ENCODE data around the gene OR2A1.
"Not testable (repeated sequence)": the region's sequence is repeated elsewhere in the genome, so short reads cannot be mapped to it uniquely, and the experiment has no call there.

OR2A1 gene

DNA sequence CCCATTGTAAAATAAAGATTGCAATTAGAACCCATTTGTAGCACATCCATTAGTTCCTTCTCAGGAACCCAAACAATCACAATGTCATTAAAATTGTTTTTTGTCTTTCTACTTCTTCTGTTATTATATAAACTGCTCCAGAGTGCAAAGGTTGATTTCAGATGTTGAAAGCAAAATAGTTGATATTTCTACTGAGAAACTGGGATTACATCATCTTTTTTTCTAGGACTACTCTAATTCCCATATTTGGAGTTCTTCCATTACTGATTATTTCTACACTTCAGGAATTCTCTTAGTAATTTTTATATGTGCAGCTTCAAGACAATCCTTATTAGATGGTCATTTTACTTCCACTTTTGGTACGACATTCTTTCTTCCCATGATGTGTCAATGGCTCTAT is 5.3 kb downstream of the OR2A1 start:
- in situ Hi-C loops (cut with MboI; ENCODE audit: low pct_unique_long_range_greater_than_20kb, low sequenced_read_pairs, unreplicated experiment); DNase-seq (ENCODE audit: low spot score): not testable (repeated sequence)

DNA sequence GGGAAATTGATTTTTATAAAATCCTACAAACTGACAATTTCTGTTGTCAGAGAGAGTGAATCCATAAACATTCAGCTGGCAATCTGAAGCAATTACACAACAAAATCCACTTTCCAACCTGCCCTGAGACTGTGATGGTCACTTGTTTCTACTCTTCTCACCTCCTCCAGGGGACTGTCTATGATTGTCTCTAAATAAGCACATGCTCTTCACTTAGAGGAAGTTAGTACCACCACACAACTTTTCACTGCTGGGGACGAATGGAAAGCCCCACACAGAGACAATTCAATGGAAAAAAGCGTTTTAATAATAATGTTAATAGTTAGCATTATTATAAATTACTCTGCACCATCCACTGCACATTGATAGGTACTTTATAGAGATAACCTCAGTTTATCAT is 7.3 kb downstream of the OR2A1 start:
- in situ Hi-C loops (cut with MboI; ENCODE audit: low pct_unique_long_range_greater_than_20kb, low sequenced_read_pairs, unreplicated experiment); DNase-seq (ENCODE audit: low spot score): not testable (repeated sequence)

DNA sequence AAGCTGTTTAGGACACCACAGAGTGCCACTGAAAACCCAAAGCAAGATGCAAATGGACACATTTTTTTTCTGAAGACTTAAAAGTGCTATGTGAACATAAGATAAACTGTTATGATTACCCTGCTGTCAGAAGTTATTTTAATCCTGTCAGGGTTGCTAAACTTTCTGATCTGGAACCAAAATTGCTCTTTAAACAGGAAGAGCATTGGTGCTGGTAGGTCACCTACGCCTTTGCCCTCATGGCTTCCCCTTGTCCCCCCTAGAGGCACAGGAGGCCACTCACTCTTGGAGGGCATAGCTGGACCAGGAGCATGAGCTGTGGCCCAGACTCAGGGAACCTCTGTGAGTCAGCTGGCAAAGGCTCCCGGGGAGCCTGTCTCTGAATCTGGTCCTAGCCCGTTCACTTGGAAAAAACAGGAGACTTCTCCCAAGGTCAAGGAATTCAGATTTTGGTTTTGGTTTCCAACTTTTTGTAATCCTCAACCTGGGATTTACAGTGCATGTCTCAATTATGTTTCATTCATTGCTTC is 9.5 kb downstream of the OR2A1 start:
- in situ Hi-C loops (cut with MboI; ENCODE audit: low pct_unique_long_range_greater_than_20kb, low sequenced_read_pairs, unreplicated experiment) = not testable (repeated sequence)

DNA sequence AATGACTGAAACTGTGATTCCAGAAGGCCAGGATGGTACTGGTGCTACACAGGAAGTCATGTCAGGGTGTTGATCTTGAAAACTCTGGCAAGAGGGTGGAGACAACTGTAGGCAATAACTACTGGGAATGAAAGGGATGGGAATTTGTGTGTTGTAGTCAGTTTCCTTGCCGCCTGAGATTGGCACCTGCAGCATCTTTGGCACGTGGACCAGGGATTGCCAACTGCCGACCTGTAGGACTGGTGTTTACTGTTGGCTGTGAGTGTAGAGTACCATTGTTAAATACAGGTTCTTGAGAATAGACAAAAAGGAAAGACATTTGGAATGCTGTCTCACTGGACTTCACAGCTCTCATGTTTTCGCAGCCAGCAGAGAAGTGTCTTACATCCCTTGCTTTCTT is 11.1 kb downstream of the OR2A1 start:
- DNase-seq (ENCODE audit: low spot score) = not testable (repeated sequence)

More for the DNA sequence above, 9.5 kb downstream of the OR2A1 start:
- not testable (repeated sequence) for DNase-seq (ENCODE audit: low spot score)

DNA sequence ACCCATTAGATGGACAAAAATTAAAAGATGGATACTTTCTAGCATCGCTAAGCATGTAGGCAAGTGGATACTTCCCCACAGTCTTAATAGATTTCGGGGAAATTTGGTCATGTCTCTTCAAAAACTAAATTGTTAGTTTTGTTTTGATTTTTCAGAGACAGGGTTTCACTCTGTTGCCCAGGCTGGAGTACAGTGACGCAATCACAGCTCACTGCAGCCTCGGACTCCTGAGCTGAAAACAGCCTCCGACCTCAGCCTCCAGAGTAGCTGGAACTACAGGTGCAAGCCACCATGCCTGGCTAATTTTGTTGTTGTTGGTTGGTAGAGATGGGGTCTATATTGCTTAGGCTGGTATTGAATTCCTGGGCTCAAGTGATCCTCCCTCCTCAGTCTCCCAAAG is 13.6 kb downstream of the OR2A1 start:
- DNase-seq (ENCODE audit: low spot score); in situ Hi-C loops (cut with MboI; ENCODE audit: low pct_unique_long_range_greater_than_20kb, low sequenced_read_pairs, unreplicated experiment): not testable (repeated sequence)

More for the DNA sequence above, 11.1 kb downstream of the OR2A1 start:
- in situ Hi-C loops (cut with MboI; ENCODE audit: low pct_unique_long_range_greater_than_20kb, low sequenced_read_pairs, unreplicated experiment) = not testable (repeated sequence)

DNA sequence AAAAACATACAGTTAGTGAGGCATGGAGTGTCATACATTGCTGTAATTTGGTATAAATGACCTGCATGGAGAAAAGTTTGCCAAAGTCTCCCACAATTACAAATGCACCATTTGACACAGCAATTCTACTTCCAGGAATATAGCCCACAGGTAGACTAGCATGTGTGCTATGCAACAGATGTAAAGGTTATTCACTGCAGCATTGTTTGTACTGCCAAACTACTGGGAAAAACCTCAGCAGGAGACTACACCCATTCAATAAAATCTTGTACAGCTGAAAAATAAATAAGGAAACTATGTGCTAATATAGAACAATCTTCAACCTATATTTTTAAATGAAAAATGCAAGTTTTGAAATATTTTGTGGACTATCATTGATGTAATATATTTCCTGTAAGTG is 17.8 kb downstream of the OR2A1 start:
- DNase-seq (ENCODE audit: low spot score); in situ Hi-C loops (cut with MboI; ENCODE audit: low pct_unique_long_range_greater_than_20kb, low sequenced_read_pairs, unreplicated experiment): not testable (repeated sequence)

DNA sequence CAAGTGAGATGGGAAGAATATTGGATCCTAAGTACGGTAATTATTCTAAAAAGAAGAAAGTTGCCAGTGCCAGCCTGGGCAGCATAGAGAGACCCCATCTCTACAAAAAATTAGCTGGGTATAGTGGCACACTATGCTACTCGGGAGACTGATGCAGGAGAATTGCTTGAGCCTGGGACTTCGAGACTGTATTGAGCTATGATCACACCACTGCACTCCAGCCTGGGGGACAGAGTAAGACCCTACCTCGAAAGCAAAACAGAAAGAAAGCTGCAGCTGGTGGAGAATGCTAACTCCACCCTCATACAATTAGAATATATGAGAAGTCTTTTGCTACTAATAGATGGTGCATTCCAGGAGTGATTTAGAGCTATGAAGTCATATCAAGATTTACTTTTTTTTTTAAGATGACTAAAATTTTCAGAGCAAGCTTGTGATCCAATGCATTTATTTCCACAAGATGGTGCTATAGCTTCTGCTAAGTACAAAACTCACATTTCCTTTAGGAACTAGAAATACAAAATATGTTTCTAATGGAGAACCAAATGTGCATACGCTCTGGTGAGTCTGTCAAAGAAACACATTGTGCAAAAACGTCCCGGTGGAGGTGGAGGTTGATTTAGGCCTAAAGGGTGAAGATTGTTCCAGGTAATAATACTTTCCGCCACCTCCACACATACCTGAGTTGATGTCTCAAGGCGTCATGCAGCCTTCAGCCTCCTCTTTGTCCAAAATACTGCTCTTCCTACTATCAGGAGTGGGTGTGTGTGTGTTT is 19.2 kb downstream of the OR2A1 start:
- in situ Hi-C loops (cut with MboI; ENCODE audit: low pct_unique_long_range_greater_than_20kb, low sequenced_read_pairs, unreplicated experiment); DNase-seq (ENCODE audit: low spot score): not testable (repeated sequence)

DNA sequence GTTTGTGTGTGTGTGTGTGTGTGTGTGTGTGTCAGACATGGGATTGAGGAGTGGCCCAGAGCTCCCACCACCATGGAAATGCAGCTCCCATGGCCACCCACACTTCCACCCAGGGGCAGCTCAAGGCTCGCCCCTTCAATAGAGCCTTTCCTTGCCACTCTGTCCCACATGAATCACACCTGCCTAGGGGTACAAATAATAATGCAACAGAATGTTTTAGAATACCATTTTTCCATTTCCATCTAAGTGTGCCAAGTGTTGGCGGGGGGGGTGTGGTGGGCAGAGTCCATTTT is 19.7 kb downstream of the OR2A1 start:
- in situ Hi-C loops (cut with MboI; ENCODE audit: low pct_unique_long_range_greater_than_20kb, low sequenced_read_pairs, unreplicated experiment); DNase-seq (ENCODE audit: low spot score): not testable (repeated sequence)

DNA sequence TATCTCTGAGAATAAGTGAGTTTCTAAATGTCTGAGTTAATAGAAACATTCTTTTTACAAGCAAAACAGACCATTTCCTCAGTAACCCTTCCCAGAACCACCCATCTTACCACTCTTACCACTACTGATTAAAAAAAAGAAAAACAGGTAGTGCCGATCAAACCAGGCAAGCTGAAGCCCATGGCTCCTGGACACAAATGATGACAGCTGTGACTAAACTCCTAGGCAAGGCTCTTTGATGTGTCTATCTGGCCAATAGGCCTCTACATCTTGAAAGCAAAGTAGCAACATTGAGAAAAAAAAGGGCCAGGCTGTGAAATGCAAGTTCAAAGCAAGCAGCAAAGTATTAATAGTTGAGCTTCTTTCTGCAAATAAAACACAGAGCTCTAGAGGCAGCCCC is 36.4 kb downstream of the OR2A1 start:
- DNase-seq (ENCODE audit: low spot score); in situ Hi-C loops (cut with MboI; ENCODE audit: low pct_unique_long_range_greater_than_20kb, low sequenced_read_pairs, unreplicated experiment): not testable (repeated sequence)

DNA sequence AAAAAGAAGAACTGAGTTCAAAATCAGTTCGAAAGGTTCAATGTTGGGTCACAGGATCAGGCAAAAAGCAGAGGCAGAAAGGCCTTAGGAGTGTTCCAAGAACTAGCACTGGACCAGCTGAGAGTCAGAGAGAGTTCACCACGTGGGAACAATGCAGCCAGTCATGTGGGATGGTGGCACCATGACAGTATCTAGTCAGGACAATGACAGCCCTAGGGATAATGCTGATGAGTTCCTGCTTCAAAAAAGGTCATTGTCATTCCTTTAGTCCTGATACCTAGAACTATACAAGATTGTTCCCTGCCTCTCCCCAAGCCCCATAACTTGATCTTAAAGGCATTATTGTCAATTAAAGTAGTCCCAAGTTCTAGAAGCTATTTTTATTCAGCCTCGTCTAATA is 39.4 kb downstream of the OR2A1 start:
- DNase-seq (ENCODE audit: low spot score); in situ Hi-C loops (cut with MboI; ENCODE audit: low pct_unique_long_range_greater_than_20kb, low sequenced_read_pairs, unreplicated experiment): not testable (repeated sequence)

DNA sequence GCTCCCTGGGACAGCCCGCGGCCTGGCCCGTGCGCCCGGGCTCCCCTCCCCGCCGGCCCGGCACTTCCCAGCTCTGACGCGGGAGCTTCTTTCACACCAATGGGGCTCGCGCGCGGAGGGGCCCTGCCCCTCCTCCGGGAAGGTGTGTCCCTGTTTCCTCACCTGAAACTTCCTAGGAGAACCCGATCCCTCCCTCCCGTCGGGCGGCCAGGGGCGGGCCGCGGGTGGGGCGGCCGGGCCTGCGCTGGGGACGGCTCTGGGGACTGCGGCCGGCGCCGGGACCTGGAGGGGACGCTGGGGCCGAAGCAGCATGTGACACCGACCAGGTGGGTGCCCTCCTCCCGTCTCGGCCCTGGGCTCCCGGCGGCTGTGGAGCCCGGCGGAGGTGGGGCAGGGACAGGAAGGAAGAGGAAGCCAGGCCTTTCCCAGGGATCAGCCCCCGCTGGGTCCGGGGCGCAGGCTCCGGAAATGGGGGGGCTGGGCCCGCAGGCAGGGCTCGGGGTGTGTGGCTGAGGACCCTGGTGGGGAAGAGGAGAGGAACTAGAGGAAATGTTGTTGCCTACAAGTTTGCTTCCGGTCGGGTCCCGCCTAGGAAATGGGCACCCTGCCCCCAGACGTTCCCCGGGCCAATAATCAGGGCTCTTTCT is 43.1 kb downstream of the OR2A1 start, which contains the start of gene ARHGEF5:
ARHGEF5 (plus strand) TSS at position 227 of the 647 bp plus-strand sequence. CDS start 7,268 bp downstream, outside the sequence.
- in situ Hi-C loops (cut with MboI; ENCODE audit: low pct_unique_long_range_greater_than_20kb, low sequenced_read_pairs, unreplicated experiment); DNase-seq (ENCODE audit: low spot score): not testable (repeated sequence)

DNA sequence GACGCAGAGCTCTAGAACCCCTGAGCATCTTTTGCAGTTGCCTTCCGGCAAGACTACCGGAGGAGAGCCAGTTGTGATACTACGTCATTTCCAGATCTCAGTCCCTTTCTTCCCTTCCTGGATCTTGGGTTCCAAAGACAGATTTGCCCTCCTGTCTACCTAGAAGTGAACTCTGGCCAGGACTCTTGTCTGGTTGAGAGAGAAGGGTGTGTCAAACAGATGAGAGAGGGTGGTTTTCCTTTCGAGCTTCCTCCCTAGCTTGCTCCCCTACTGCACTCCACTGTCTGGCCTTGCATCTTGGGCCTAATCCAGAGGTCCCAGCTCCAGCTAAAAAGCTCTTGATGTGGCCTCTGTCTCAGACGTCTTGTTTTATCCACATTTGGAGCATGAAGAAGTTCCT is 44.0 kb downstream of the OR2A1 start:
- in situ Hi-C loops (cut with MboI; ENCODE audit: low pct_unique_long_range_greater_than_20kb, low sequenced_read_pairs, unreplicated experiment); DNase-seq (ENCODE audit: low spot score): not testable (repeated sequence)

DNA sequence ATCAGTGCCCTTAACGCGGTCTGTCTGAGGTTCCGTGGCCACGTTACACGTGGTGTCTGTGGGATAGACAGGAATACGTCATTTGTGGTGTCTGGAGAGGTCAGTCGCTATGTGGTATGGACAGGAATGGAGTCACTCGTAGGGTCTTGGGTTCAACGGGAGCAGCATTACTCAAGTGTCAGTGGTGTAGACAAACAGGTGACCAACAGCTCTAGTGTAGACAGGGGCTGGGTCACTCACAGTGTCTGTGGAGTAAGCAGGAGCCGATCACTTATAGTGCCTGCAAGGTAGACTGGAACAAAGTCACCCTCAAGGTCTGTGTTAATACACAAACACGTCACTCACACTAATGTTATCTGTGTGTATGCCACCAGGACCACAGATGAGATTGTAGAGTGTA is 44.6 kb downstream of the OR2A1 start:
- in situ Hi-C loops (cut with MboI; ENCODE audit: low pct_unique_long_range_greater_than_20kb, low sequenced_read_pairs, unreplicated experiment); DNase-seq (ENCODE audit: low spot score): not testable (repeated sequence)

DNA sequence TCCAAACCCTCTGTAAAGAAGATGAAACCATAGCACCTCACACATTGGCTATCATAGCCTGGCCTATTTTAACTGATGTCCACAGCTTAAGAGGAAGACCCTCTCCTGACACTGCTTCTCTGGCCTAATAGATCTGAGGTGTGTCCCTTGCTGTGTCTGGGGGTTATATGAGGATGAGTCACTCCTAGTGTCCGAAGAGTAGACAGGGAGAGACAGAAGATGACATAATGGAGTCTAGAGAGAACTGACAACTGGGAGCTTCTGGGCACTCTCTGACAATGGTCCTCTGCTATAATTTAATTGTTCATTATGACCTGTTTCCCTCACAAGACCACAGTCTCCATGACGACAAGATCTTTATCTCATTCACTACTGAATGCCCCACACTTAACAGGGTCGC is 49.8 kb downstream of the OR2A1 start:
- DNase-seq (ENCODE audit: low spot score); in situ Hi-C loops (cut with MboI; ENCODE audit: low pct_unique_long_range_greater_than_20kb, low sequenced_read_pairs, unreplicated experiment): not testable (repeated sequence)

DNA sequence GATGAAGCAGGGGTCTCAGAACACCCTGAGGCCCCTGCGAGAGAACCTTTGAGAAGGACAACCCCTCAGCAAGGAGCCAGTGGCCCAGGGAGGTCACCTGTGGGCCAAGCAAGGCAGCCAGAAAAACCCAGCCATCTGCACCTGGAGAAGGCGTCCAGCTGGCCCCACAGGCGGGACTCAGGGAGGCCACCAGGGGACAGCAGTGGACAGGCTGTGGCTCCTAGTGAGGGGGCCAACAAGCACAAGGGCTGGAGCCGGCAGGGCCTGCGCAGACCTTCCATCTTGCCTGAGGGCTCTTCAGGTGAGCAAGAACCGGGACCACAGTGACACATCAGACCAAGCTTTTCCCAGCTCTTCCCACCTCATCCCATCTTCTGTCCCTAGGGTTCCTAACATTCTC is 53.3 kb downstream of the OR2A1 start:
- DNase-seq (ENCODE audit: low spot score); in situ Hi-C loops (cut with MboI; ENCODE audit: low pct_unique_long_range_greater_than_20kb, low sequenced_read_pairs, unreplicated experiment): not testable (repeated sequence)

DNA sequence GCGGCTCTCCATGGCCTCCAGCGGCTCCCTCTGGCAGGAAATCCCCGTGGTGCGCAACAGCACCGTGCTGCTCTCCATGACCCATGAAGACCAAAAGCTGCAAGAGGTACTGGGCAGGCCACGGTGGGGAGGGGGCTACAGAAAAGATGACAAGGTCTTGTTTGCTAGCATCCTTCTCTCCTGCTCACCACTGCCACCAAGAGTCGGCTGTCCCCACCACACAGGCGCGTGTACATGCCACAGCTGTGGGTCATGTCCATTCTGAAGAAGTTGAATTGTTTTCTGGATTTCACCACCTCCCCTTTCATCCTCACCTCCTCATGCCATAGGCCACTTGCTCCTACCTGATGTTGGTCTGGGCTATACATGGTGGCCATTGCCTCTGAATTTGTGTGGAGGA is 55.0 kb downstream of the OR2A1 start:
- in situ Hi-C loops (cut with MboI; ENCODE audit: low pct_unique_long_range_greater_than_20kb, low sequenced_read_pairs, unreplicated experiment); DNase-seq (ENCODE audit: low spot score): not testable (repeated sequence)

DNA sequence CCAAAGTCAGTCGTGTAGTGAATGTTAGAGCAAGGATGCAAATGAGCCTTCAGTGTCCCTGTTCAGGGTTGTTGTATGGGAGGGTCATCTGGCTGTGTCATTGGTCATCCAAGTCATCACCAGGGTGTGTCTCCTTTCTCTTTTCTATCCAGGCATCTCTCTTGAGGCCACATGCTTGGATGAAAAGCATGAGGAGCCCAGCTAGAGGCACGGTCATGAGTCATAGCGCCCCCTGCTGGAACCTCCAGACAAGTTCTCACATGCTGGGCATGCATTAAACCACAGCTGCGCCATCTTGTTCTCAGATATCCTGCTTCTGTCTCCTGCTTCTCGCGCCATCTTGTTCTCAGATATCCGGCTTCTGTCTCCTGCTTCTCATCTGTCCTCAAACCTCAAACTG is 57.0 kb downstream of the OR2A1 start:
- in situ Hi-C loops (cut with MboI; ENCODE audit: low pct_unique_long_range_greater_than_20kb, low sequenced_read_pairs, unreplicated experiment); DNase-seq (ENCODE audit: low spot score): not testable (repeated sequence)
